Astrocyte of the spinal cord (primary cell): Measurements from ENCODE around the gene GDAP2.

Experiments used
- DNase-seq: peaks from one replicate; pipeline ENCODE4 v3.0.0; 2011; ENCODE audit warnings: low read depth, low spot score
- H3K4me3 ChIP-seq: 2 replicates; pipeline ENCODE4 v1.5.1; 2011; ENCODE audit warnings: low read depth, mild to moderate bottlenecking, low read length, moderate library complexity
- CTCF ChIP-seq: IDR thresholded peaks from 2 replicates; pipeline ENCODE4 v1.5.1; 2012; ENCODE audit warnings: low read depth, mild to moderate bottlenecking, low read length, inconsistent platforms
- in situ Hi-C: cut with HindIII; loops from 2 replicates; pipeline ENCODE4 v1.10.0; 2017; ENCODE audit warnings: low sequenced_read_pairs

The GDAP2 gene

GRCh38 chr1:117842408-117843170 lies 86.8 kb downstream of the GDAP2 start:
- in situ Hi-C loops: no loop called here
- TF ChIP-seq CTCF: peak; percentile 18
- no peak for DNase-seq
- no peak overlapping the region for H3K4me3 ChIP-seq

- no peak for TF ChIP-seq CTCF
- no peak overlapping the region for H3K4me3 ChIP-seq
- in situ Hi-C loops: no loop called here
- DNase-seq: no peak
These were observed 88.2 kb downstream of the GDAP2 start for GRCh38 chr1:117841117-117841650.

GRCh38 chr1:117838911-117839310 lies 90.5 kb downstream of the GDAP2 start:
- in situ Hi-C loops: no loop called here
- peak; percentile 75 for DNase-seq
- no peak overlapping the region for H3K4me3 ChIP-seq
- no peak for TF ChIP-seq CTCF

GRCh38 chr1:117836069-117836468 lies 93.4 kb downstream of the GDAP2 start:
- no peak for DNase-seq
- TF ChIP-seq CTCF: no peak
- in situ Hi-C loops: no loop called here
- H3K4me3 ChIP-seq: no peak overlapping the region

- in situ Hi-C loops: no loop called here
- TF ChIP-seq CTCF: no peak
- no peak for DNase-seq
- no peak overlapping the region for H3K4me3 ChIP-seq
These were observed 95.0 kb downstream of the GDAP2 start for GRCh38 chr1:117834416-117834815.

GRCh38 chr1:117832453-117832852 lies 97.0 kb downstream of the GDAP2 start:
- in situ Hi-C loops: no loop called here
- no peak overlapping the region for H3K4me3 ChIP-seq
- TF ChIP-seq CTCF: no peak
- no peak for DNase-seq
